SKM-1 (cell line): ENCODE data around the gene SLA2.
A peak's percentile ranks its signal among the peaks of the same experiment; 100 is the strongest.
"Not testable (repeated sequence)": the region's sequence is repeated elsewhere in the genome, so short reads cannot be mapped to it uniquely, and the experiment has no call there.

ENCODE experiments used
- DNase-seq: peaks from one replicate; lab custom pipeline; 2025; ENCODE audit not compliant: unreplicated experiment; lab: John Stamatoyannopoulos, UW

The SLA2 gene

DNA sequence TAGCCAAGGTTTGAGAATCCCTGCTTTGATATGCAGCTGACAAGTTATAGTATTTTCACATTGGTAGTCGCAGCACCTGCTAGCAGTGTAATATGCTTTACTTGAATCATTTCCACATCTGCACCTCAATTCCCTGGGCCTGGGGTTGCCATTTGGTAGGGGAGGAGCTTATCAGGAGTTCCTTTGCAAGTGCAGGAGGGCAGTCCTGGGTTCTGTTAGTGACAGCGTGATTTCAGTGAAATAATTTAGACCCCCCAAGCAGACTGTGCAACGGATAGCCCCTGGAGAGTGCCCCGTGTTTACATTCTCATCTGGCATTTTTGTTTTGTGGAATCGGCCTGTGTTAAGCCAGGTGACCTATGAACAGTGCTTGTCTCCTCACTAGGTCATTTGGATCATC, 34.4 kb downstream of the SLA2 start:
- no peak for DNase-seq

DNA sequence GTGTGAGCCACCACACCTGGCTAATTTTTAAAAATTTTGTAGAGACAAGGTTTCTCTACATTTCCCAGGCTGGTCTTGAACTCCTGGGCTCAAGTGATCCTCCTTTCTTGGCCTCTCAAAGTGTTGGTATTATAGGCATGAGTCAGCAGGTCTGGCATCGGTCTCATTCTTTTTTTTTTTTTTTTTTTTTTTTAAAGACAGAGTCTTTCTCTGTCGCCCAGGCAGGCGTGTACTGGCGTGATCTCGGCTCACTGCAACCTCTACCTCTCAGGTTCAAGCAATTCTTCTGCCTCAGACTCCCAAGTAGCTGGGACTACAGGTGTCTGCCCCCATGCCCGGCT, 37.6 kb downstream of the SLA2 start:
- not testable (repeated sequence) for DNase-seq

DNA sequence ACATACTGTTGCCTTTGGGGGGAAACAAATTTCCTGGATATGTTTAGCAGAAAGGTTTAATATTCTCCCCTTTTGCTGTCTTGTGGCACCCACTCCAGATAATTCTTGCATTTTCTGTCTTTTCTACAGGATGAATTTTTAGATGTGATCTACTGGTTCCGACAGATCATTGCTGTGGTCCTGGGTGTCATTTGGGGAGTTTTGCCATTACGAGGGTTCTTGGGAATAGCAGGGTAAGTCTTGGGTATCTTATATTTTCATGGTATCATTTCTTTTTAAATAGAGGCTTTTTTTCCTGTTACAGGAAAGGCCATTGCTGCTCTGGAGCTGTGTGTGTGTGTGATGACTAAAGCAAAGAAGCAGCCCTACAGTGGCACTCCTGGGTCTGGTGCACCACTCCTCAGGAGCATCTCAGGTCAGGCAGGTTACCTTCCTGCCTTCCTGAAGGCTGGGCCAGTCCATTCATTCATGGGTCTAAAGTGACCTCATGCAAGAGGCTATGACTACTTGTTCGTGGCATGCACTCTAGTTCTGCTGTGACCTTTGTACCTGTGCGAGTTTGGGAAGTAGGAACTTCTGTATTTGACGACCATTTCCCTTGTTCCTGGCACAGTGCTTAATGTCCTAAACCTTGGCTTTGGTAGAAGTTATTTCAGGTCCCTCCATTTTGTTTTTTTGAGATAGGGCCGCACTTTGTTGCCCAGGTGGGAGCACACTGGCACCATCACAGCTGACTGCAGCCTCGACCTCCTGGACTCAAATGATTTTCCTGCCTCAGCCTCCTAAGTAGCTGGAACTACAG, 38.2 kb downstream of the SLA2 start:
- no peak for DNase-seq

- DNase-seq = peak; percentile 66
Measured at GRCh38 chr20:36606158-36607066, 39.6 kb downstream of the SLA2 start.

- DNase-seq = peak; percentile 97
Measured at GRCh38 chr20:36605399-36606157, 40.4 kb downstream of the SLA2 start, which contains the start of gene RAB5IF. TSS of gene RAB5IF (plus strand) at chr20:36605779. CDS start at chr20:36605952, 173 bp downstream.

DNA sequence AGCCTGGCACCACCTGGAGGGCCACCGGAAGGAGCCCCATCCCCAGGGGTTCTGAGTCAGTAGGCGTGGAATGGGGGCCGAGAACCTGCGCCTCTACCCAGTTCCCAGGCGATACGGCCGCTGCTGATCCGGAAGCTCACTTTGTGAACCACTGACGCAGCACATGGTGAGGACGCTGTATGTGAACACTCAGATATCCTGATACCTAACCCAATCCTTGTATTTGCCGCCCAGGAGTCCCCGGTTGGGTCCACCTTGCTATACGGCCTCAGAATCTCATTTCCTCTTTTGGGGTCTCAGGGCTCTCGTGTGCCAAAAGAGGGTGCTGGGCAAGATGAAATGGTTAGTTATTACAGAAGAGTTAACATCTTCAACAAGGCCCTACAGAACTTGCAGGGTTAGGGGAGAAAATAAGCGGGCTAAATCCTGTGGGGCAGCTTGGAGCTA, 41.0 kb downstream of the SLA2 start:
- no peak for DNase-seq

- DNase-seq = no peak
Measured at GRCh38 chr20:36601540-36601939, 44.5 kb downstream of the SLA2 start.

DNA sequence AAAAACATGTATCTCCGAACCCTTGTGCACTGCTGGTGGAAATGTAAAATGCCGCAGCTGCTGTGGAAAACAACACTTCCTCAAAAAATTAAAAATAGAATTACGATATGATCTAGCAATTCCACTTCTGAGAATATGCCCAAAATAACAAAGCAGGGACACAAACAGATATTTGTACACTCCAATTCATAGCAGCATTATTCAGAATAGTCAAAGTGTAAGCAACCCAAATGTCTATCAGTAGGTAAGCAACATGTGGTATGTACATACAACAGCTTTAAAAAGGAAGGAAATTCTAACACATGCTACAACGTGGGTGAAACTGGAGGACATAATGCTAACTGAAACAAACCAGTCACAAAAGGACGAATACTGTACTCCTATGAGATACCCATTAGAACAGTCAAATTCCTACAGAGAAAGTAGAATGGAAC, 46.1 kb downstream of the SLA2 start:
- DNase-seq = no peak

GRCh38 chr20:36593347-36593929, 52.6 kb downstream of the SLA2 start:
- DNase-seq = no peak

- DNase-seq = no peak
Measured at GRCh38 chr20:36591854-36592641, 53.9 kb downstream of the SLA2 start.

GRCh38 chr20:36591281-36591680, 54.7 kb downstream of the SLA2 start:
- no peak for DNase-seq

GRCh38 chr20:36587388-36588070, 58.5 kb downstream of the SLA2 start:
- no peak for DNase-seq

DNA sequence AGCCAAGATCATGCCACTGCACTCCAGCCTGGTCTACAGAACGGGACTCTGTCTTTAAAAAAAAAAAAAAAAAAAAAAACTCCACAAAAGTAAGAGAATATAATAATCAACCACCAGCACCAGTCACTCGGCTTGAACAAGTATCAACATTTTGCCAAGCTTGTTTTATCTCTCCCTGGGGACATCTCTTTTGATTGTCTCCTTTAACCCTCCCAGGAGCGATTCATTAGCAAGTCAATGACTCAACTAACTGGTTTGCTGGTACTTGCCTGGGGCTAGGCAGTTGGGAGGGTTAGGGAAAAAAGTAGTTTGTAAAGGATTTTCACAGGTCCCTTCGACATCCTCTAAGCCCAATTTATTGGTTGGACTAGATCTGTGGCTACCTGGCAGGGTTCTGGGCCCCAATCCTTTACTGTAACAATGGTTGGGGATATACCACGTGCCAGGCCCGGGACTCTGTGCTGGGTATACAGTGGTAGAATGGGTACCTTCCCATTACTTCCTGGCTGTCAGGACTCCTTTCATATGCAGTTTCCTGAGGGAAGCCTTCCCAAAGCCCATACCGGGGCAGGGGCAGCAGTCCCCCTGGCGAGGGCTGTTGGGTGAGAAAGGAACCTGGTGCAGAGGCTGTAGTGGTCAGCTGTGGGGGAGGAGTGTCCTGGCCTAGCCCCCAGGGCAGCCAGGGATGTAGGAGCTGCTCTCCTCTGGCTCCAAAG, 60.4 kb downstream of the SLA2 start:
- no peak for DNase-seq

GRCh38 chr20:36584018-36584481, 61.9 kb downstream of the SLA2 start:
- no peak for DNase-seq

DNA sequence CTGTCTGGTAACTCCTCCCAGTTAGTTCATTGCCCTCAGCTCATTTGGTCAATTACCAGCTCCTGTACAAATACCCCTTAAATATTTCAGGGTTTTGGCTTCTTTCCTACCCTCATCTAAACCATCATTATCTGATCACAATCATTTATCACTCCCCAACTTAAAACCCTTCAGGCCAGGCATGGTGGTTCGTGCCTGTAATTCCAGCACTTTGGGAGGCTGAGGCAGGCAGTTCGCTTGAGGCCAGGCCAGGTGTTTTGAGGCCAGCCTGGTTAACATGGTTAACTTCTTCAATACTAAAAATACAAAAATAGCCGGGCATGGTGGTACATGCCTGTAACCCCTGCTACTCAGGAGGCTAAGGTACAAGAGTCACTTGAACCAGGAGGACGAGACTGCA, 63.2 kb downstream of the SLA2 start:
- DNase-seq = no peak

DNA sequence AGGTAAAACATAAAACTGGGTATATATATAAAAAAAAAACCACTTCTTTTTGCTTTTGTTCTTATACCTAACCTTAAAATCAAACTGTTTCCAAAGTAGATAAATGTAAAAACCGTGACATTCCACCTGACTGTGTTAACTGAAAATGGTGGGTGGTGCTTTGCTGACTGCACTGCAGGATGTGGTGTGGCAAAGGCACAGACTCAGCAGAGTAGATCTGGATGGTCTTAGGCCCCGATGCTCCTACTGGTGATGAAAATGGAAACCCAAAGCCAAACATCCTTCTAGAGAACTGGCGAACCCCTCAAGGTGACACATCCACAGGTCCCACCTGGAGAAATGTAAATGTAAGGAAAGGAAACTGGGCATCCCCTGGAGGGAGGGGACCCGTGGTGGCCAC, 63.7 kb downstream of the SLA2 start:
- DNase-seq = no peak

DNA sequence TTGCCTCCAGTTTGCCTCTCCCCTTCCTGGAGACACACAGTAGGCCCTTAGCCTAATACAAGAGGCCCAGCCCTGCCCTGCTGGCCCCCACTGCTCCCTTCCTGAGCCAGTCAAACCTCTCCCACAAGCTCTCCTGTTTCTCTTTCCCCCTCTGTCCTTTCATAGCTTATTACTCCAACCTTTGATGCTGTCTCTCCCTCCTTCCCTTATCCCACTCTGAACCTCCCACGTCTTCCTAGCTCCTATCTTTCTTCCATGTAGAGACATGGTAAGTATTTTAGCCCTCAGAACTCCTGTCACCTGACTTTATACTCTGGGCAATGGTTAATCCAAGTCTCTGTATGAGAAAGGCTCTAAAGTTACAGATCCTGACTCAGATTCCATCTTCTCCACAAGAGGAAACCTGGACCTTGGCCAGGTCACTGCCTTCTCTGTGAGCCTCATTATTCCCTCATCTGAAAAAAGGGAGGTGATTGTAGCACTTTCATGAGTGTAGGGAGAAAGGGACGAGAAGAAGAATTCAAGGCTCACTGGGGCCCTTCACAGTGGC, 65.9 kb downstream of the SLA2 start:
- DNase-seq = no peak

DNA sequence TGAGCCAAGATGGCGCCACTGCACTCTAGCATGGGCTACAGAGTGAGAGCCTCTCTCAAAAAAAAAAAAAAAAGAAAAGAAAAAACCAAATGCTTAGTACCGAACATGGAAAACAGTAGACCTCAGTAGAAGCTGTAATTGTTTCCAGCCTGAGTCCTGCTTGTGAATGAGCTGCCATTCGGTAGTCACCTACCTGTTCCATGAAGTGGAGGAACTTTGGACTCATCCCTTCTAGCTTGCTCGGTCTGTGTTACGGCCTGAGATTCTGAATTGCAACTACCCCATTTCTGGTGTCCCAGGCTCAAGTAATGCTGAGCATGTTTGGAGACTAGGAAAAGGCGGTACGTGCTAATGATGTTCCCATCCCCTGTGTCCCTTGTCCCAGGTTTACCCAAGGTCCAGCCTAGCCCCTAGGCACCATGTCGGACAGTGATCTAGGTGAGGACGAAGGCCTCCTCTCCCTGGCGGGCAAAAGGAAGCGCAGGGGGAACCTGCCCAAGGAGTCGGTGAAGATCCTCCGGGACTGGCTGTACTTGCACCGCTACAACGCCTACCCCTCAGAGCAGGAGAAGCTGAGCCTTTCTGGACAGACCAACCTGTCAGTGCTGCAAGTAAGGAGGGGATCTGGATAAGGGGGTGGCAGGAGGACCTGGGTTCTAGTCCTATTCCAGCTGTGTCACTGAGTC, 67.5 kb downstream of the SLA2 start:
- no peak for DNase-seq
